SKM-1 (cell line): ENCODE results near the gene TUBD1.
"Not testable (repeated sequence)": the region's sequence is repeated elsewhere in the genome, so short reads cannot be mapped to it uniquely, and the experiment has no call there.

Source experiments
- DNase-seq: peaks from one replicate; lab custom pipeline; 2025; ENCODE audit not compliant: unreplicated experiment; lab: John Stamatoyannopoulos, UW

Gene TUBD1

DNA sequence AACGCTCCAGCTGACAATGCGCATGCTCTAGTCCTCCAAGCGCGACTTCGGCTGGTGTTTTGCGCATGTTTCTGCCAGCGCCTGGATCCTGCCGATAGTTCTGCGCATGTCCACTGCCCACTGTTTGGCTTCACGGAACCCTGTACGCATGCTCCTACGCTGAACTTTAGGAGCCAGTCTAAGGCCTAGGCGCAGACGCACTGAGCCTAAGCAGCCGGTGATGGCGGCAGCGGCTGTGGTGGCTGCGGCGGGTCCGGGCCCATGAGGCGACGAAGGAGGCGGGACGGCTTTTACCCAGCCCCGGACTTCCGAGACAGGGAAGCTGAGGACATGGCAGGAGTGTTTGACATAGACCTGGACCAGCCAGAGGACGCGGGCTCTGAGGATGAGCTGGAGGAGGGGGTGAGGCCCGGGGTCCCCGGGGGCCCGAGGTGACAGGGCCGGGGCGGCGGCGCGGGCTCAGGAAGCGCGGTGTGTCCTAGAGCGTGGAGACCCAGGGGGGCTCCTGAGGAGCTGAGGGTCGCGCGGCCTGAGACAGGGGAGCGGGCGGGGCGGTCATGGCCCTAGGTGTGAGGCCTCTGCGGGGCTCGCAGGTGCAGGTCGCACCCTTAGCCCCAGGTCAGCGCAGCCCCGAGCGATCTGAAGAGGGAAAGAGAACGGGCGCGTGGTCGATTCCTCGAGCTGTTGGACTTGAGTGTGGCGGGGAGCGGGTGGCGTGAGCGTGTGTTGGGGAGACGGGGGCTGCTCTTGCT, at the start of gene TUBD1, which contains the start of gene RPS6KB1:
TUBD1 (minus strand) TSS at position 20 of the 752 bp plus-strand sequence. CDS start 1,941 bp downstream, outside the sequence.
RPS6KB1 (plus strand) TSS at position 198 of the 752 bp plus-strand sequence; CDS start at position 262, 64 bp downstream.
- DNase-seq = peak; percentile 98

GRCh38 chr17:59941131-59941530, 48.4 kb upstream of the TUBD1 start:
- no peak for DNase-seq

DNA sequence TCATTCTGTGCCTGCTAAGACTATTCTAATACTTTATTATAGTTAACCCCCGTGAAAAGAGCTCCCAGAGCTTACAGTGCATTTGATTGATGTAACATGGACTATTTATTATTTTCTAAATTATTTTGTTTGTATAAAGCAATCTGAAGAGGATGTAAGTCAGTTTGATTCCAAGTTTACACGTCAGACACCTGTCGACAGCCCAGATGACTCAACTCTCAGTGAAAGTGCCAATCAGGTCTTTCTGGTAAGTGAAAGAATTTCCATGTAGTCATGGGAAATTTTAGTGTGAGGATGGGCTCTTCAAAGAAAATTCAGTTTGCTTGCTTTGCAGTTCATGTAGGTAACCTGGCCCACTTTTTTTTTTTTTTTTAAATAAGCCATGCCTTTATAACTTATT, 48.0 kb upstream of the TUBD1 start:
- not testable (repeated sequence) for DNase-seq

- not testable (repeated sequence) for DNase-seq
Observed at GRCh38 chr17:59933317-59933716, 40.6 kb upstream of the TUBD1 start.

- DNase-seq = not testable (repeated sequence)
Observed at GRCh38 chr17:59930768-59931167, 38.0 kb upstream of the TUBD1 start.

GRCh38 chr17:59930121-59930520, 37.4 kb upstream of the TUBD1 start:
- not testable (repeated sequence) for DNase-seq

- DNase-seq = not testable (repeated sequence)
Observed at GRCh38 chr17:59920637-59921036, 27.9 kb upstream of the TUBD1 start.

- DNase-seq = no peak
Observed at GRCh38 chr17:59916446-59916845, 23.7 kb upstream of the TUBD1 start.

- peak; percentile 45 for DNase-seq
Observed at GRCh38 chr17:59914274-59914854, 21.6 kb upstream of the TUBD1 start.

DNA sequence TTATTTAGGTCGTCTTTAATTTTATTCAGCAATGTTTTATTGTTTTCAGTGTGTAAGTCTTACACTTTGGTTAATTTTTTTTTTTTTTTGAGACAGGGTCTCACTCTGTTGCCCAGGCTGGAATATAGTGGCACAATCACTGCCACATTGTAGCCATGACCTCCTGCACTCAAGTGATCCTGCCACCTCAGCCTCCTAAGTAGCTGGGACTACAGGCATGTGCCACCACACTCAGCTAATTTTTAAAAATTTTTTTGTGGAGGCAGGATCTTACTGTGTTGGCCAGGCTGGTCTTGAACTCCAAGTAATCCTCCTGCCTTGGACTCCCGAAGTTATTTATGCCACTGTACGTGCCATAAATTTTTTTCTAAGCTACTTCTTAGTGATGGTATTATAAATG, 14.7 kb upstream of the TUBD1 start:
- DNase-seq = no peak

DNA sequence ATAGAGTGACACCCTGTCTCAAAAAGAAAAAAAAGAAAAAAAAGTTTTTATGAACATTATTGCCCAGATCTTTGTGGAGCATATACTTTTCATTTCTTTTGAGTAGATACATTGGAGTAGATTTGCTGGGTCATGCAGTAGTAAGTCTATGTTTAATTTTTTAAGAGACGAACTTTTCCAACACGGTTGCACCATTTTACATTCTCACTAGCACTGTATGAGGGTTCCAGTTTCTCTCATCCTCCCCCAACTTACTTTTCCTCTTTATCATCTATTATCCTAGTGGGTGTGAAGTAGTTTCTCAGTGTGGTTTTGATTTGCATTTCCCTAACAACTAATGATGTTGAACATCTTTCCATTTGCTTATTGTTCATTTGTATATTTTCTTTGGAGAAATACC, 10.7 kb upstream of the TUBD1 start:
- DNase-seq = no peak

- no peak for DNase-seq
Observed at GRCh38 chr17:59901604-59902003, 8.9 kb upstream of the TUBD1 start.

GRCh38 chr17:59899099-59899498, 6.4 kb upstream of the TUBD1 start:
- DNase-seq = no peak

GRCh38 chr17:59897090-59897489, 4.3 kb upstream of the TUBD1 start:
- no peak for DNase-seq

GRCh38 chr17:59893676-59894100, 945 bp upstream of the TUBD1 start:
- DNase-seq = no peak

GRCh38 chr17:59892251-59892923, 356 bp downstream of the TUBD1 start:
- DNase-seq = no peak

- DNase-seq = no peak
Observed at GRCh38 chr17:59890720-59891119, 2.0 kb downstream of the TUBD1 start.

- no peak for DNase-seq
Observed at GRCh38 chr17:59888145-59888750, 4.5 kb downstream of the TUBD1 start.

GRCh38 chr17:59884861-59885260, 7.9 kb downstream of the TUBD1 start:
- DNase-seq = no peak

DNA sequence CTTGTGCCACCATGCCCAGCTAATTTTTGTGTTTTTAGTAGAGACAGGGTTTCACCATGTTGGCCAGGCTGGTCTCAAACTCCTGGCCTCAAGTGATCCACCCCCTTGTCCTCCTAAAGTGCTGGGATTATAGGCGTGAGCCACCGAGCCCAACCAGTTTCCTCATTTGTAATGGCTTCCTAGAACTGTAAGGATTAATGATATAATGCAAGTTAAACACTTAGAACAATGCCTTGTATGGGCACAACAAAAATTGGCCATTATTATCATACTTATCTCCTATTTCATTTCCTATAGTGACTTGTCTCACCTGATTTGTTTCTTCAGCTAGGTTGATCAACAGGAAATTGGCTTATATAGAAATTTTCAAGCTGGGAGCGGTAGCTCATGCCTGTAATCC, 14.1 kb downstream of the TUBD1 start:
- no peak for DNase-seq

GRCh38 chr17:59877965-59878364, 14.8 kb downstream of the TUBD1 start:
- no peak for DNase-seq
